Stimulated activated CD4-positive, alpha-beta T cell treated with anti-CD3 and anti-CD28 coated beads, Interleukin-15, amount 100 ng/mL, for 1 hour (primary cell): ENCODE measurements around the gene HES6.
A peak's percentile ranks its signal among the peaks of the same experiment; 100 is the strongest.
"Not testable (repeated sequence)": the region's sequence is repeated elsewhere in the genome, so short reads cannot be mapped to it uniquely, and the experiment has no call there.

Source experiments
- DNase-seq, 2 donors: peaks; one replicate each; pipeline ENCODE4 v3.0.0-alpha.2; 2020; ENCODE audit warnings: low read depth in 1 of 2, low spot score in 1 of 2

HES6 gene

DNA sequence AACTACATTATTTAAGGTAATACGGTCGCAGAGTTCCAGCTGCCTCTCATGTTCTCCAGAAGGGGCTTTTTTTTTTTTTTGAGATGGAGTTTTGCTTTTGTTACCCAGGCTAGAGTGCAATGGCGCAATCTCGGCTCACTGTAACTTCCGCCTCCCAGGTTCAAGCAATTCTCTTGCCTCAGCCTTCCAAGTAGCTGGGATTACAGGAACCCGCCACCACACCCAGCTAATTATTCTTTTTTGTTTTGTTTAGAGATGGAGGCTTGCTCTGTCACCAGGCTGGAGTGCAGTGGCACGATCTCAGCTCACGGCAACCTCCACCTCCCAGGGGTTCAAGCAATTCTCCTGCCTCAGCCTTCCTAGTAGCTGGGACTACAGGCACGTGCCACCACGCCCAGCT lies 33.6 kb upstream of the HES6 start:
- not testable (repeated sequence) for DNase-seq

- DNase-seq, result no peak
Measured at GRCh38 chr2:238272156-238272555, 32.3 kb upstream of the HES6 start.

- not testable (repeated sequence) for DNase-seq
Measured at GRCh38 chr2:238271686-238272085, 31.8 kb upstream of the HES6 start.

- DNase-seq, result no peak
Measured at GRCh38 chr2:238271061-238271554, 31.3 kb upstream of the HES6 start.

GRCh38 chr2:238270606-238271005 lies 30.8 kb upstream of the HES6 start:
- DNase-seq, result no peak

GRCh38 chr2:238269741-238270140 lies 29.9 kb upstream of the HES6 start:
- DNase-seq, result no peak

DNA sequence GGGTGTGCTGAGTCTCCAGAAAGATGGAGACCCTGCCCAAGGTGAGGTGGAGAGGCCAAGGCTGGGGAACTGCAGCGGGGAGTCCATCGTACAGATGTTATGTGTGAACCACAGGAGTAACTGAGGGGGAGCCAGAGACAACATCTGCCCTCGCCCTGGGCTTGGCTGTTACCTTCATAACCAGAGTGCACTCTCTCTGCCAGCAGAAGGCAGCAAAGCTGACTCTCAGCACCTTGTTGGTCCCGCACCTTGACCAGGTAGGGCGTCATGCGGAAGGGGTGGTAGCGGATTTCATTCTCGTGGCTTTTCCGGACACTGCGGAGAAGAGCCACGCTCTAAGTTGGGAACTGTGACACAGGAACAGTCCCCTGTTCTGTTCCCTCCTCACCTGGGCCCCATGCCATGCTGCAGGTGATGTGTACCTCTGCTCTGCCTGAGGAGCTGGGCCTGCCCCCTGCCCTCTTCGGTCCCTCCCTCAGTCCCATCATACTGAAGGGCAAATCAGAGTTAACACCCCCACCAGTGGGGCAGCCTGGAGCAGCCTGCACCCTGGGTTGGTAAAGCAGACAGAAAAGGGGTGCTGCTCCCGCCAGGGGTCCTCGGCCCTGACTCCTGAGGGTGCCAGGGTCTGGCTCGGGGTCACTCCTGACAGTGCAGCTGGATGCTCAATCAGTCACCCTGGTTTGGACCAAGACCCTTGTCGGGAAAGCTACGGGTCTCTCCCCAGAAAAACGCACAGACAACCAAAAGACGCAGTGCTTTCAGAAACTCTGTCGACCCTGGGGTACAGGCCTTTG lies 28.2 kb upstream of the HES6 start:
- DNase-seq, result no peak

DNA sequence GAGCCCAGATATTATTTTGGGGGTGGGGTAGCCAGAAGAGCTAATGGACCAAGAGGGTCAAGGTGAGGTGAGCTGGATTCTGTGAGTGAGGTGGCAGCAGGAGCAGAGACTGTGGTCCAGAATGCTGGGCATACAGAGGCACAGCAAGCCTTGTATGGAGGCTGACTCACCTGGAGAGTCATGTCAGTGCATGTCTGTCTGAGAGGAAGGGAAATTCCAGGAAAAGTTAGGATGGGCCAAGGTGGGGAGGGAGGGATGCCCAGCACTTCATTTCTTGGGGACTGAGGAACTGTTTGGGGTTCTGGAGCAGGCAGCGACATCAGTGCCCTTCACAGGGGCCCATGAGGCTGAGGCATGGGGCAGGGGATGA lies 27.5 kb upstream of the HES6 start:
- no peak for DNase-seq

GRCh38 chr2:238265605-238266004 lies 25.8 kb upstream of the HES6 start:
- no peak for DNase-seq

GRCh38 chr2:238264072-238264460 lies 24.2 kb upstream of the HES6 start:
- no peak for DNase-seq

- peak; percentile 43 to 57 for DNase-seq
Measured at GRCh38 chr2:238263204-238264071, 23.6 kb upstream of the HES6 start.

DNA sequence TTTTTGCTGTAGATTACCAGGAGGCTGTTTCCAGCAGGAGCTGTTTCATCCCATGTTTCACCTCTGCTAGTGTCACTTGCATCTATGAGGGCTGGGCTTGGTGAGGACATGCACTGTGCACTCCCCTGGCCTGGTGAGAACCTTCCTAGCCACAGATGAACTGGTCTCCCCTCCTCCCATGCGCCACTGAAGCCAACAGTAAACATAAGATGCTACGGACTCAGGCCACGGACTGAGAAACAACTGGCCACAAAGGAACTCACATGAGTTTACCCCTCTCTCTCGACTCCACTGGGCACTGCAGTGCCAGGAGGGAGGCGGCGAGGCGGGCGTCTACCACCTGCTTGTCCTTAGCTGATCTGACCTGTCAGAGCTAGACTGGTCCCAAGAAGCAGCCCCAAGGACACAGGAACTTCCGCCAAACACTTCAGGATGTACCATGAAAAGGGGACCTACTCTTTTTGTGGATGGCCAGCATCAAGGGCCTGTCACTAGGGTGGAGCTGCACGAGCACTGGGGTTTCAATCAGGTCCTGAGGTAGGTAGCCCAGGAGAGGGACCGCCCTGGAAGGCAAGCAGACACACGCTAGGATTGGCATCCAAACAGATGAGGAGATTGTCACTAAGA lies 22.8 kb upstream of the HES6 start:
- no peak for DNase-seq

DNA sequence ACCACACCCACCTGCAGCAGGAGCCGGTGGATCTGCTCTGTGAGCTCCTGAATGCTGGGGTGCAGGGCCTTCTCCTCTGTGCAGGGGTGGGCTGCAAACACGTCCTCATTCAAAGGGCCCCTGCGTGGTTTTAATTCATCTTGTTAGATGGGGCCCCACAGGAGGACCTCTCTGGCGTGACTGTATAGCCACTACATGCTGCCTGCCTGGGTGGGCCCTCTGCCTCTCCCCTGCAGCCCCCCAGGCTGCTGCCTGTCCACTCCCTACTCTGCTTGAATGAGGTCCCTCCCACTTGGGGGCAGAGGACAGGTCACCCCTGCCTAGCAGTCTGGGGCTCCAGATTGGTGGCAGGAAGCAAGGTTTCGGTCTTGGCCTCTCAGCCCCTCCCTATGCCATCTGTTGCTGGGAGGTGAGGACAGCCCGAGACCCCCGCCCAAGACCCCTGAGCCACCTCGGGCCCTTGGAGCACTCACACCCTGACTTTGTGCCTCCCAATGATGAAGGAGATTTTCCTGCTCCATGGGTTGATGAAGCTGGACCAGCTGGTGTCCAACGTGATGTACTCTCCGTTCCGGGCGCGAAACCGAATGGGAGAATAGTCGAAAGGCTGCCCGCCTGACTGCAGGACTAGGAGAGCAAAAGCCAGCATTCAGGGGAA lies 22.0 kb upstream of the HES6 start:
- DNase-seq, result no peak

DNA sequence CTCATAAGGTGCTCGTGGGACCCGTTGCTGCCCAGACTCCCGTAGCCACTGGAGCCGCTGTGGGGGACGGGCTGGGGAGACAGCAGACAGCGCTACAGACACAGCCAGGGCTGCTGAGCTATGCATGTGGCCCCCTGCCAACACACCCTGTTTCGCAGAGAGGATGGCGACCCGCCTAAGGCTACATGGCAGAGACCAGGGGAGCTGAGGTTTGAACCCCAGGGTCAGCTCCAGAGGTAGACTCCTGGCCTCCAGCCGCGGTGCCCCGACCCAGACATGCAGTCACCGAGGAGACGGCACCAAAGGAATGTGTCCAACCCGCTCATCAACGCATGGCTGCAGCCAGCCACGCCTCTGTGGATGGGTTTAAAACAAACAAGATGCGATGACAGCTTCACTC lies 21.0 kb upstream of the HES6 start:
- no peak for DNase-seq

DNA sequence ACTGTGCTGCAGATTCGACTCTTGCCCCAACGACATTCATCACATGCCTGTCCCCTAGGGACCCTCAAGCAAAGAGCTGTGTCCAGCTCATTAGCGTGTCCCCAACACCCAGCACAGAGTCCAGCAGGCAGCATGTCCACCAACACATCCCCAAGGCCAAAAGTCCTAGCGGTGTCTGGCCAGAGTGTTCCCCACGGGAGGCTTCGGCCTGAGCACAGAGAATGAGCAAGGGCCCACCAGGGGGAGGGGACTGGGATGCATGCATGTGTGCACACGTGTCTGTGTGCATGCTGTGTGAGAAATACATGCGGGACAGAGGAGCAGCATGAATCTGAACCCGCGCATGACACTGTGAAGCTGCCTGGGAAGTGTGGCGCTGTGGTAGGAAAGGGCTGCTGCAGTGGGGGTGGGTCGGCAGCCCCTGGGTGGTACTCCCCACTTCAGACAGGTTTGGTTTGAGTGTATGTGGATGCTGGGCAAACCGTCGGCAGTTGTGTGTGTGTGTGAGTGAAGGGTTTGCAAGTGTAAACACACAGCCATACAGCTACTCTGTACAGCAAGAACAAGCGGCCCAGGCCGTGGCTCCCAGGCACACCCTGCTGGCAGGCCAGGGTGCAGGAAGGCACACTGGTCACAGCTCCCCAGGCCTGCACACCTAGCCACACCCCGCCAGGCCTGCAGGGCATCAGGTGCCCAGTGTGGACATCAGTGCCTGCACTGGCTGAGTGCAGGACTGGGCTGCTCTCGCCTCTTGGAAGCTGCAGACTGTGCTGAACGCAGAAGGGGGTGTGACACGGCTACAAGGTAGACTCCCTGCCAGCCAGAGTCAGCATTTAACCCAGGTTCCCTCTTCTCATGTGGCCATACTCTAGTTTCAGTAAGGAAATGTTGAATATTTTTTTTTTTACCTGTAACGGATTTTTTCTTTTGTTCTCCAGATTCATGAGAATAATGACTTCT lies 19.5 kb upstream of the HES6 start:
- no peak for DNase-seq

GRCh38 chr2:238257786-238258700 lies 18.2 kb upstream of the HES6 start:
- DNase-seq, result no peak

GRCh38 chr2:238256594-238257104 lies 16.8 kb upstream of the HES6 start:
- peak; percentile 44 for DNase-seq

DNA sequence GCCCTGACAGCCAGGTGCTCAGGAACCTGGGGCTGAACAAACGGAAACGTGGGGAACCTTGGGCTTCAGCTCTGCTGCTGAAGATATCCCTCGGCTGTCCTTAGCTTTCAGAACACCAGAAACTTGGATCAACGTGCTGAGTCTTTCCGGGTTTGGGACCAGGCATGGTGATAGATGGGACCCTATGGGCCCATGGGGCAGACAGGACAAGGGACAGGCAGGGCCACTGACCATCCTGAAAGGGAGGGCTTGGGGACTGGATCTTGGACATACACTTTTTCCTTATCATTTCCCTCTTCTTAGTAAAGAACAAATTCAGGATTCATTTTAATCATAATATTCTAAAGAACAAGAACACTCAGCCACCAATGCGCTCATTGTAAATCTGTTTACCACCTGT lies 16.3 kb upstream of the HES6 start:
- no peak for DNase-seq

DNA sequence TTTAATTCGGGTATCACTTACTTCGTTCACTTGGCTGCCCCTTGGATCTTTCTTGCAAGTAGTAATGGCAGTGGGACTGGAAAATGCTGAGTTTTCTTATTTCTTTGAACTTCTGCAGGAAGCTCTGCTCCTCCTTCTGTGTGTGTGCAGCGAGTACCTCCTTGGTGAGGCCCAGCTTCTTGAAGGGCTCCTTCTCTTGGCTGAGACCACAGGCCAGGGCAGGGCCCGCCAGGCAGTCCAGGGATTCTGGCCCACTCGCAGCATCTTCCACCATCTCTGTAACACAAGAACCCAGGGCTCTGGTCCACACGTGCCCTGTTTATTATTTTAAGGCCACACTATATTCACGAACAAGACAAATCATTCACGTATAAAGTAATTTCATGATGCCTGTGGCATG lies 15.8 kb upstream of the HES6 start:
- DNase-seq, result no peak
